GM23338 (cell line): Measurements from ENCODE around the gene OGG1. TPM values are rescaled to one million over a fixed set of nuclear protein-coding genes. Genes with fewer than 3 reads are reported as not detected.

Experiments
- ATAC-seq: fragments of 200-7000 bp; cut with Tn5 transposase; 3 replicates; pipeline ENCODE4 v1.9.1; 2020
- DNase-seq: peaks from one replicate; pipeline ENCODE4 v3.0.0-alpha.2; 2015; ENCODE audit warnings: low spot score
- H2AFZ ChIP-seq: fragments of 200-600 bp; sonication (generic); 2 replicates; pipeline ENCODE4 v1.8.0; 2016; ENCODE audit warnings: antibody characterized with exemption, mild to moderate bottlenecking, moderate library complexity
- H3F3A ChIP-seq: fragments of 200-600 bp; sonication (generic); replicated peaks from 2 replicates; pipeline ENCODE4 v1.8.0; 2017; ENCODE audit warnings: antibody characterized with exemption, mixed run types, low read depth
- H3K27ac ChIP-seq: fragments of 200-600 bp; sonication (generic); 2 replicates; pipeline ENCODE4 v1.6.1; 2016; ENCODE audit warnings: low read depth
- H3K27me3 ChIP-seq: fragments of 200-600 bp; sonication (generic); 2 replicates; pipeline ENCODE4 v1.8.0; 2016; ENCODE audit warnings: mild to moderate bottlenecking, mixed run types, moderate library complexity; ENCODE audit not compliant: insufficient read depth
- H3K36me3 ChIP-seq: fragments of 200-600 bp; sonication (generic); 2 replicates; pipeline ENCODE4 v1.8.0; 2016; ENCODE audit warnings: mild to moderate bottlenecking; ENCODE audit not compliant: insufficient read depth
- H3K4me1 ChIP-seq: fragments of 200-600 bp; sonication (generic); 2 replicates; pipeline ENCODE4 v1.8.0; 2016; ENCODE audit warnings: mild to moderate bottlenecking, moderate library complexity; ENCODE audit not compliant: insufficient read depth
- H3K4me2 ChIP-seq: fragments of 200-600 bp; sonication (generic); 2 replicates; pipeline ENCODE4 v1.7.1; 2017; ENCODE audit warnings: mixed run types
- H3K4me3 ChIP-seq: fragments of 200-600 bp; sonication (generic); 2 replicates; pipeline ENCODE4 v1.6.1; 2016; ENCODE audit warnings: mixed run types
- H3K79me2 ChIP-seq: fragments of 200-600 bp; sonication (generic); replicated peaks from 2 replicates; pipeline ENCODE4 v1.8.0; 2017; ENCODE audit warnings: mild to moderate bottlenecking; ENCODE audit not compliant: insufficient read depth
- H3K9me2 ChIP-seq: fragments of 200-600 bp; sonication (generic); 2 replicates; pipeline ENCODE4 v1.8.0; 2017; ENCODE audit not compliant: insufficient read depth
- H4K20me1 ChIP-seq: fragments of 200-600 bp; sonication (generic); replicated peaks from 2 replicates; pipeline ENCODE4 v1.8.0; 2017; ENCODE audit warnings: mild to moderate bottlenecking; ENCODE audit not compliant: insufficient read depth
- H3K27ac Mint-ChIP-seq: 2 replicates; pipeline ENCODE4 v1.8.0; 2020; ENCODE audit warnings: inconsistent platforms, mild to moderate bottlenecking, moderate library complexity, mixed read lengths
- H3K27me3 Mint-ChIP-seq: 3 replicates; pipeline ENCODE4 v1.8.0; 2022; ENCODE audit warnings: low read depth, mild to moderate bottlenecking, moderate library complexity, mixed read lengths, inconsistent platforms; ENCODE audit not compliant: insufficient read depth, poor library complexity
- H3K36me3 Mint-ChIP-seq: 3 replicates; pipeline ENCODE4 v1.8.0; 2021; ENCODE audit warnings: low read depth, mild to moderate bottlenecking, inconsistent platforms, moderate library complexity, mixed read lengths
- H3K4me1 Mint-ChIP-seq: 3 replicates; pipeline ENCODE4 v1.8.0; 2020; ENCODE audit warnings: mild to moderate bottlenecking, inconsistent platforms, mixed read lengths
- H3K4me3 Mint-ChIP-seq: 3 replicates; pipeline ENCODE4 v1.8.0; 2021; ENCODE audit warnings: moderate library complexity, mild to moderate bottlenecking, inconsistent platforms, mixed read lengths
- H3K9me3 Mint-ChIP-seq: 3 replicates; pipeline ENCODE4 v1.8.0; 2020; ENCODE audit warnings: moderate library complexity, mild to moderate bottlenecking, inconsistent platforms, mixed read lengths
- CREB1 ChIP-seq: fragments of 250-450 bp; sonication (Bioruptor Pico); IDR thresholded peaks from 2 replicates; pipeline ENCODE4 v1.5.0; 2020; ENCODE audit warnings: low read depth, mild to moderate bottlenecking, moderate library complexity
- EZH2 ChIP-seq: fragments of 200-600 bp; sonication (generic); IDR thresholded peaks from one replicate; pipeline ENCODE4 v1.8.0; 2017; ENCODE audit warnings: antibody characterized with exemption, mild to moderate bottlenecking, low read depth; ENCODE audit not compliant: unreplicated experiment
- EZH2phosphoT487 ChIP-seq: fragments of 200-600 bp; sonication (generic); IDR thresholded peaks from one replicate; pipeline ENCODE4 v1.8.1; 2018; ENCODE audit warnings: antibody characterized with exemption; ENCODE audit not compliant: unreplicated experiment
- JUNB ChIP-seq: IDR thresholded peaks from one replicate; pipeline ENCODE4 v1.6.1; 2016; ENCODE audit warnings: antibody characterized with exemption; ENCODE audit not compliant: unreplicated experiment
- NANOG ChIP-seq: IDR thresholded peaks from 2 replicates; pipeline ENCODE4 v1.6.1; 2016; ENCODE audit warnings: antibody characterized with exemption, borderline replicate concordance
- REST ChIP-seq: IDR thresholded peaks from one replicate; pipeline ENCODE4 v1.6.1; 2018; ENCODE audit warnings: antibody characterized with exemption; ENCODE audit not compliant: unreplicated experiment
- STAT1 ChIP-seq: IDR thresholded peaks from one replicate; pipeline ENCODE4 v1.6.1; 2016; ENCODE audit warnings: antibody characterized with exemption; ENCODE audit not compliant: unreplicated experiment
- ZNF114 ChIP-seq: fragments of 250-450 bp; sonication (Bioruptor Pico); IDR thresholded peaks from 2 replicates; pipeline ENCODE4 v1.5.0; 2020; ENCODE audit warnings: mild to moderate bottlenecking, moderate library complexity
- ZNF331 ChIP-seq: fragments of 250-450 bp; sonication (Bioruptor Pico); IDR thresholded peaks from 2 replicates; pipeline ENCODE4 v1.5.0; 2020; ENCODE audit warnings: low read depth, mild to moderate bottlenecking, moderate library complexity
- polyA plus RNA-seq: library from polyadenylated mRNA; unstranded; fragments of >200 nt; fragmentation: Nextera tagmentation; extraction: Ambion mirVana; gene quantifications from 2 replicates; pipeline ENCODE4 v1.2.1, GENCODE V29; 2016
- total RNA-seq: library from RNA; depleted of rRNA; stranded (reverse); fragments of >200 nt; shearing (Covaris generic); gene quantifications from 2 replicates; pipeline ENCODE4 v1.2.3, GENCODE V29; 2014
- TF ChIP-seq, protein P1 (sequence below): IDR thresholded peaks from 2 replicates; pipeline ENCODE4 v1.6.1; 2016; ENCODE audit warnings: antibody characterized with exemption
- TF ChIP-seq, protein P2 (sequence below): fragments of 250-450 bp; sonication (Bioruptor Pico); IDR thresholded peaks from 2 replicates; pipeline ENCODE4 v1.5.0; 2020; ENCODE audit warnings: mild to moderate bottlenecking, moderate library complexity

Gene OGG1
- total and polyA plus RNA-seq, 2 experiments from 2014 or later = 20.6 to 27.6 TPM

GRCh38 chr3:9731206-9732079 is 18.3 kb upstream of the OGG1 start, which contains the start of gene BRPF1 (continued):
- TF ChIP-seq, protein P1, sequence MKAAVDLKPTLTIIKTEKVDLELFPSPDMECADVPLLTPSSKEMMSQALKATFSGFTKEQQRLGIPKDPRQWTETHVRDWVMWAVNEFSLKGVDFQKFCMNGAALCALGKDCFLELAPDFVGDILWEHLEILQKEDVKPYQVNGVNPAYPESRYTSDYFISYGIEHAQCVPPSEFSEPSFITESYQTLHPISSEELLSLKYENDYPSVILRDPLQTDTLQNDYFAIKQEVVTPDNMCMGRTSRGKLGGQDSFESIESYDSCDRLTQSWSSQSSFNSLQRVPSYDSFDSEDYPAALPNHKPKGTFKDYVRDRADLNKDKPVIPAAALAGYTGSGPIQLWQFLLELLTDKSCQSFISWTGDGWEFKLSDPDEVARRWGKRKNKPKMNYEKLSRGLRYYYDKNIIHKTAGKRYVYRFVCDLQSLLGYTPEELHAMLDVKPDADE = peak; percentile 48
- no peak for TF ChIP-seq ZNF331 (CRISPR knock-in tag)

- Mint-ChIP-seq H3K27me3 (peaks cover 4% of the 10 kb centered on the region), H3K27ac (peak overlapping the region; percentile 72), H3K4me1 (peaks cover 21% of the 10 kb centered on the region), H3K9me3 (no peaks in the 10 kb centered on the region), H3K4me3 (peak overlapping the region; percentile 81), H3K36me3 (peaks cover 34% of the 10 kb centered on the region)
- H4K20me1 ChIP-seq = peaks cover 25% of the 10 kb centered on the region
- H3K9me2 ChIP-seq = no peaks in the 10 kb centered on the region
- peak overlapping the region; percentile 97; the same call in 1 of the 2 replicates for H3K27ac ChIP-seq
- H3K79me2 ChIP-seq = peaks cover 43% of the 10 kb centered on the region
- H2AFZ ChIP-seq = no peak overlapping the region
- no peaks in the 10 kb centered on the region for H3K27me3 ChIP-seq
- peak; percentile 10 for ATAC-seq
- 0 out of 2 replicates have a peak, but pooled peaks cover 8% of the 10 kb centered on the region for H3F3A ChIP-seq
- no peak for TF ChIP-seq CREB1
- TF ChIP-seq, protein P2, sequence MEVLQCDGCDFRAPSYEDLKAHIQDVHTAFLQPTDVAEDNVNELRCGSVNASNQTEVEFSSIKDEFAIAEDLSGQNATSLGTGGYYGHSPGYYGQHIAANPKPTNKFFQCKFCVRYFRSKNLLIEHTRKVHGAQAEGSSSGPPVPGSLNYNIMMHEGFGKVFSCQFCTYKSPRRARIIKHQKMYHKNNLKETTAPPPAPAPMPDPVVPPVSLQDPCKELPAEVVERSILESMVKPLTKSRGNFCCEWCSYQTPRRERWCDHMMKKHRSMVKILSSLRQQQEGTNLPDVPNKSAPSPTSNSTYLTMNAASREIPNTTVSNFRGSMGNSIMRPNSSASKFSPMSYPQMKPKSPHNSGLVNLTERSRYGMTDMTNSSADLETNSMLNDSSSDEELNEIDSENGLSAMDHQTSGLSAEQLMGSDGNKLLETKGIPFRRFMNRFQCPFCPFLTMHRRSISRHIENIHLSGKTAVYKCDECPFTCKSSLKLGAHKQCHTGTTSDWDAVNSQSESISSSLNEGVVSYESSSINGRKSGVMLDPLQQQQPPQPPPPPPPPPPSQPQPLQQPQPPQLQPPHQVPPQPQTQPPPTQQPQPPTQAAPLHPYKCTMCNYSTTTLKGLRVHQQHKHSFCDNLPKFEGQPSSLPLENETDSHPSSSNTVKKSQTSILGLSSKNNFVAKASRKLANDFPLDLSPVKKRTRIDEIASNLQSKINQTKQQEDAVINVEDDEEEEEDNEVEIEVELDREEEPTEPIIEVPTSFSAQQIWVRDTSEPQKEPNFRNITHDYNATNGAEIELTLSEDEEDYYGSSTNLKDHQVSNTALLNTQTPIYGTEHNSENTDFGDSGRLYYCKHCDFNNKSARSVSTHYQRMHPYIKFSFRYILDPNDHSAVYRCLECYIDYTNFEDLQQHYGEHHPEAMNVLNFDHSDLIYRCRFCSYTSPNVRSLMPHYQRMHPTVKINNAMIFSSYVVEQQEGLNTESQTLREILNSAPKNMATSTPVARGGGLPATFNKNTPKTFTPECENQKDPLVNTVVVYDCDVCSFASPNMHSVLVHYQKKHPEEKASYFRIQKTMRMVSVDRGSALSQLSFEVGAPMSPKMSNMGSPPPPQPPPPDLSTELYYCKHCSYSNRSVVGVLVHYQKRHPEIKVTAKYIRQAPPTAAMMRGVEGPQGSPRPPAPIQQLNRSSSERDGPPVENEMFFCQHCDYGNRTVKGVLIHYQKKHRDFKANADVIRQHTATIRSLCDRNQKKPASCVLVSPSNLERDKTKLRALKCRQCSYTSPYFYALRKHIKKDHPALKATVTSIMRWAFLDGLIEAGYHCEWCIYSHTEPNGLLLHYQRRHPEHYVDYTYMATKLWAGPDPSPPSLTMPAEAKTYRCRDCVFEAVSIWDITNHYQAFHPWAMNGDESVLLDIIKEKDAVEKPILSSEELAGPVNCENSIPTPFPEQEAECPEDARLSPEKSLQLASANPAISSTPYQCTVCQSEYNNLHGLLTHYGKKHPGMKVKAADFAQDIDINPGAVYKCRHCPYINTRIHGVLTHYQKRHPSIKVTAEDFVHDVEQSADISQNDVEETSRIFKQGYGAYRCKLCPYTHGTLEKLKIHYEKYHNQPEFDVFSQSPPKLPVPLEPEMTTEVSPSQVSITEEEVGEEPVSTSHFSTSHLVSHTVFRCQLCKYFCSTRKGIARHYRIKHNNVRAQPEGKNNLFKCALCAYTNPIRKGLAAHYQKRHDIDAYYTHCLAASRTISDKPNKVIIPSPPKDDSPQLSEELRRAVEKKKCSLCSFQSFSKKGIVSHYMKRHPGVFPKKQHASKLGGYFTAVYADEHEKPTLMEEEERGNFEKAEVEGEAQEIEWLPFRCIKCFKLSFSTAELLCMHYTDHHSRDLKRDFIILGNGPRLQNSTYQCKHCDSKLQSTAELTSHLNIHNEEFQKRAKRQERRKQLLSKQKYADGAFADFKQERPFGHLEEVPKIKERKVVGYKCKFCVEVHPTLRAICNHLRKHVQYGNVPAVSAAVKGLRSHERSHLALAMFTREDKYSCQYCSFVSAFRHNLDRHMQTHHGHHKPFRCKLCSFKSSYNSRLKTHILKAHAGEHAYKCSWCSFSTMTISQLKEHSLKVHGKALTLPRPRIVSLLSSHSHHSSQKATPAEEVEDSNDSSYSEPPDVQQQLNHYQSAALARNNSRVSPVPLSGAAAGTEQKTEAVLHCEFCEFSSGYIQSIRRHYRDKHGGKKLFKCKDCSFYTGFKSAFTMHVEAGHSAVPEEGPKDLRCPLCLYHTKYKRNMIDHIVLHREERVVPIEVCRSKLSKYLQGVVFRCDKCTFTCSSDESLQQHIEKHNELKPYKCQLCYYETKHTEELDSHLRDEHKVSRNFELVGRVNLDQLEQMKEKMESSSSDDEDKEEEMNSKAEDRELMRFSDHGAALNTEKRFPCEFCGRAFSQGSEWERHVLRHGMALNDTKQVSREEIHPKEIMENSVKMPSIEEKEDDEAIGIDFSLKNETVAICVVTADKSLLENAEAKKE (CRISPR knock-in tag) = no peak
- no peak for TF ChIP-seq ZNF114
- TF ChIP-seq EZH2 = no peak
- no peak for TF ChIP-seq REST
- TF ChIP-seq NANOG = no peak
- no peak for TF ChIP-seq JUNB
- TF ChIP-seq STAT1 = no peak
- no peak for TF ChIP-seq EZH2phosphoT487
- peak overlapping the region; percentile 98 for H3K4me2 ChIP-seq
- H3K4me3 ChIP-seq = peak overlapping the region; percentile 91
- peaks cover 16% of the 10 kb centered on the region for H3K4me1 ChIP-seq
- peaks cover 17% of the 10 kb centered on the region for H3K36me3 ChIP-seq
- DNase-seq = peak; percentile 44
Observed at GRCh38 chr3:9732080-9732739, 17.5 kb upstream of the OGG1 start.
